ENCODE measurements around the gene ANKRD49. TPM values are rescaled to one million over a fixed set of nuclear protein-coding genes. Genes with fewer than 3 reads are reported as not detected.

Gene ANKRD49
- total and polyA plus RNA-seq, 2 of the 8 experiments (the other 6 are each of a cell fraction or from before 2014, with no cell fraction given): 7.4 to 12.2 TPM

- H3K79me1 ChIP-seq (ENCODE audit: low read depth, low read length): no peaks in the 10 kb centered on the region
- POLR2A ChIA-PET (ENCODE audit: partially characterized antibody): no interaction called here
- TF ChIP-seq EZH2 (IDR thresholded peaks at IDR 0.05; ENCODE audit: low read depth, low read length, severe bottlenecking): no peak
- TF ChIP-seq CHD2 (IDR thresholded peaks at IDR 0.05; ENCODE audit: low read length): no peak
- TF ChIP-seq CREB1 (IDR thresholded peaks at IDR 0.05): no peak
- TF ChIP-seq TAF7 (optimal IDR thresholded peaks at IDR 0.05; ENCODE audit: borderline replicate concordance, low read depth, low read length): no peak
- no peak for TF ChIP-seq FOSL1 (IDR thresholded peaks at IDR 0.05; ENCODE audit: insufficient read depth, low read depth, low read length)
- TF ChIP-seq CTCF (IDR thresholded peaks at IDR 0.05; ENCODE audit: control extremely low read depth in 1 of 3, insufficient read depth in 1 of 3, low read depth in 1 of 3, low read length in 3 of 3): no peak
- no peak for TF ChIP-seq SAP30 (IDR thresholded peaks at IDR 0.05; ENCODE audit: insufficient read depth, insufficient replicate concordance, low read length)
- TF ChIP-seq TCF12 (IDR thresholded peaks at IDR 0.05; ENCODE audit: low read depth, low read length): no peak
- TF ChIP-seq CBX8 (IDR thresholded peaks at IDR 0.05; ENCODE audit: borderline replicate concordance, low read depth, low read length): no peak
- no peak for TF ChIP-seq MAX (IDR thresholded peaks at IDR 0.05)
These were observed 13.7 kb downstream of the ANKRD49 start for GRCh38 chr11:94507485-94507884.

More at GRCh38 chr11:94507485-94507884, 13.7 kb downstream of the ANKRD49 start:
- Histone ChIP-seq H3K79me2 (ENCODE audit: control insufficient read depth in 1 of 2, insufficient read depth in 2 of 2, low read length in 2 of 2) (no peaks in the 10 kb centered on the region), H3K4ac (replicated peaks; ENCODE audit: insufficient read length, low read depth, low read length) (no peak overlapping the region), H2BK12ac (ENCODE audit: low read depth, low read length) (no peak overlapping the region), H3K27me3 (replicated peaks in 1 of 4; ENCODE audit: control insufficient read depth in 3 of 4, extremely low read depth in 1 of 4, insufficient read depth in 3 of 4, low read length in 3 of 4) (peaks cover 0 to 4% (median 3%) of the 10 kb centered on the region in 4 experiments; a peak in 4 of 7 replicates), H4K91ac (replicated peaks; ENCODE audit: insufficient read length, low read length) (no peak overlapping the region), H4K20me1 (replicated peaks in 1 of 2; ENCODE audit: control insufficient read depth in 1 of 2, insufficient read depth in 2 of 2, low read length in 2 of 2) (no peaks in the 10 kb centered on the region), H3K4me1 (replicated peaks in 1 of 4; ENCODE audit: control insufficient read depth in 3 of 4, insufficient read depth in 4 of 4, low read length in 3 of 4) (peaks cover 0 to 2% (median 0%) of the 10 kb centered on the region in 4 experiments; a peak in 2 of 7 replicates), H2BK5ac (ENCODE audit: low read depth, low read length) (no peak overlapping the region), H3K14ac (ENCODE audit: insufficient read length) (no peak overlapping the region), H2AK5ac (ENCODE audit: low read depth, low read length) (no peak overlapping the region), H2BK20ac (ENCODE audit: low read length) (no peak overlapping the region), H3K56ac (replicated peaks; ENCODE audit: insufficient read length, low read depth, low read length) (no peak overlapping the region), H2AFZ (ENCODE audit: low read length) (no peak overlapping the region), H3K4me2 (ENCODE audit: insufficient read depth in 1 of 2, low read depth in 2 of 2, low read length in 2 of 2) (no peak overlapping the region), H2BK15ac (ENCODE audit: low read length) (no peak overlapping the region), H3K27ac (ENCODE audit: low read depth, low read length) (no peak overlapping the region), H4K5ac (ENCODE audit: insufficient read length, low read depth, low read length) (no peak overlapping the region), H3K36me3 (ENCODE audit: control insufficient read depth in 2 of 4, insufficient read depth in 4 of 4, low read length in 3 of 4) (no peaks in the 10 kb centered on the region), H3K4me3 (ENCODE audit: extremely low read depth in 1 of 4, insufficient read depth in 2 of 4, low read depth in 3 of 4, low read length in 4 of 4) (no peak overlapping the region), H3K23ac (ENCODE audit: insufficient read length) (no peak overlapping the region), H3K23me2 (ENCODE audit: low read depth, low read length) (peaks cover 7% of the 10 kb centered on the region), H2BK120ac (replicated peaks; ENCODE audit: low read depth, low read length) (no peak overlapping the region), H3K9ac (replicated peaks in 1 of 4; ENCODE audit: extremely low read depth in 1 of 4, low read depth in 3 of 4, low read length in 3 of 4) (no peak overlapping the region), H4K8ac (ENCODE audit: extremely low read depth, insufficient read depth, low read length) (no peak overlapping the region), H3K18ac (ENCODE audit: extremely low read depth, low read length) (no peak overlapping the region), H3K9me3 (ENCODE audit: insufficient read depth in 2 of 2, low read depth in 1 of 2, low read length in 1 of 2) (no peaks in the 10 kb centered on the region)
- CTCF ChIA-PET (ENCODE audit: partially characterized antibody): interaction anchor here (0.6 to 1.5 kb wide), 8 partner anchors 11 to 612 kb away, joined by 3 to 7 read pairs (median 4); no protein-coding TSS in a partner anchor
- no peak for FAIRE-seq
- DNase-seq (ENCODE audit: low read depth in 1 of 2, low spot score in 2 of 2): no peak
- WGBS, 2 experiments (ENCODE audit: extremely low coverage in 1 of 2, insufficient coverage in 1 of 2, insufficient read length in 1 of 2, insufficient replicate concordance in 2 of 2, low coverage in 1 of 2, low lambda C conversion rate in 2 of 2, missing lambda C conversion rate in 1 of 2): 91% methylated on average over 4 of the region's 4 CpGs; no CpG with 5 or more reads in 1 of the 2 experiments

All from H1 (cell line).